SU-DHL-6 (cell line): Measurements from ENCODE around the gene PITPNC1.

ENCODE experiments used
- H2AFZ ChIP-seq: fragments of 200-600 bp; sonication (generic); 2 replicates; pipeline ENCODE4 v1.6.1; 2014; ENCODE audit warnings: low read depth, mild to moderate bottlenecking, moderate library complexity, mixed read lengths, antibody characterized with exemption, low read length; ENCODE audit not compliant: severe bottlenecking
- H3F3A ChIP-seq: fragments of 200-600 bp; shearing (Covaris generic); 2 replicates; pipeline ENCODE4 v1.6.0; 2016; ENCODE audit warnings: antibody characterized with exemption, mild to moderate bottlenecking; ENCODE audit not compliant: insufficient read depth
- H3K27ac ChIP-seq: fragments of 200-600 bp; sonication (generic); 2 replicates; pipeline ENCODE4 v1.5.1; 2016; ENCODE audit warnings: low read depth, mild to moderate bottlenecking, low read length, moderate library complexity, mixed read lengths
- H3K27me3 ChIP-seq: fragments of 200-600 bp; sonication (generic), shearing (Covaris generic); 2 replicates; pipeline ENCODE4 v1.6.0; 2014; ENCODE audit warnings: mild to moderate bottlenecking, low read length
- H3K36me3 ChIP-seq: fragments of 200-600 bp; sonication (generic); 2 replicates; pipeline ENCODE4 v1.6.1; 2014; ENCODE audit warnings: mild to moderate bottlenecking, low read length, mixed read lengths
- H3K4me2 ChIP-seq: fragments of 300-600, 200-600 bp; shearing (Covaris generic), sonication (generic); 2 replicates; pipeline ENCODE4 v1.6.0; 2014; ENCODE audit warnings: low read length, low read depth, mild to moderate bottlenecking; ENCODE audit not compliant: poor library complexity, severe bottlenecking
- H3K4me3 ChIP-seq: fragments of 200-600 bp; sonication (generic); 2 replicates; pipeline ENCODE4 v1.5.1; 2014; ENCODE audit warnings: antibody characterized with exemption, low read length, mild to moderate bottlenecking, mixed read lengths; ENCODE audit not compliant: insufficient read depth, poor library complexity, severe bottlenecking
- H3K79me2 ChIP-seq: fragments of 200-600 bp; sonication (generic); 2 replicates; pipeline ENCODE4 v1.6.1; 2014; ENCODE audit warnings: mild to moderate bottlenecking, low read length, moderate library complexity; ENCODE audit not compliant: insufficient read depth
- H3K9ac ChIP-seq: fragments of 200-600 bp; sonication (generic); 2 replicates; pipeline ENCODE4 v1.7.0; 2014; ENCODE audit warnings: mild to moderate bottlenecking, low read length
- H3K9me2 ChIP-seq: fragments of 200-600 bp; sonication (generic); replicated peaks from 2 replicates; pipeline ENCODE4 v1.6.1; 2014; ENCODE audit warnings: low read length; ENCODE audit not compliant: insufficient read depth
- H3K9me3 ChIP-seq: fragments of 200-600 bp; sonication (generic); 2 replicates; pipeline ENCODE4 v1.6.1; 2014; ENCODE audit warnings: low read length, mixed read lengths; ENCODE audit not compliant: insufficient read depth
- H4K20me1 ChIP-seq: fragments of 200-600 bp; sonication (generic); 2 replicates; pipeline ENCODE4 v1.6.1; 2014; ENCODE audit warnings: low read depth, mild to moderate bottlenecking, antibody characterized with exemption, low read length, moderate library complexity, mixed read lengths
- CTCF ChIP-seq: fragments of 200-600 bp; sonication (generic); IDR thresholded peaks from one replicate; pipeline ENCODE4 v1.5.1; 2017; ENCODE audit warnings: antibody characterized with exemption, mild to moderate bottlenecking, low read length, moderate library complexity; ENCODE audit not compliant: insufficient read depth, poor library complexity, severe bottlenecking
- EZH2phosphoT487 ChIP-seq: fragments of 200-600 bp; sonication (generic), shearing (Covaris generic); conservative IDR thresholded peaks from 2 replicates; pipeline ENCODE4 v1.6.1; 2018; ENCODE audit warnings: mild to moderate bottlenecking, antibody characterized with exemption, low read length, moderate library complexity, mixed read lengths

PITPNC1 gene

GRCh38 chr17:67438667-67439066 lies 61.6 kb downstream of the PITPNC1 start:
- Histone ChIP-seq H3K27me3 (no peaks in the 10 kb centered on the region), H3K79me2 (no peaks in the 10 kb centered on the region), H4K20me1 (no peaks in the 10 kb centered on the region), H3K9me3 (no peaks in the 10 kb centered on the region), H3K4me2 (no peak overlapping the region), H3K27ac (no peak overlapping the region), H3K4me3 (no peak overlapping the region), H3K9ac (no peak overlapping the region), H3K9me2 (no peaks in the 10 kb centered on the region), H3F3A (no peaks in the 10 kb centered on the region), H2AFZ (no peak overlapping the region), H3K36me3 (no peaks in the 10 kb centered on the region)
- TF ChIP-seq EZH2phosphoT487 (no peak), CTCF (no peak)

GRCh38 chr17:67439269-67439668 lies 62.2 kb downstream of the PITPNC1 start:
- Histone ChIP-seq H3K9me3 (no peaks in the 10 kb centered on the region), H3K27me3 (no peaks in the 10 kb centered on the region), H2AFZ (no peak overlapping the region), H3K9me2 (no peaks in the 10 kb centered on the region), H3K27ac (no peak overlapping the region), H3K4me3 (no peak overlapping the region), H3F3A (no peaks in the 10 kb centered on the region), H3K4me2 (no peak overlapping the region), H3K79me2 (no peaks in the 10 kb centered on the region), H3K36me3 (no peaks in the 10 kb centered on the region), H3K9ac (no peak overlapping the region), H4K20me1 (no peaks in the 10 kb centered on the region)
- no peak for TF ChIP-seq EZH2phosphoT487
- TF ChIP-seq CTCF = no peak

GRCh38 chr17:67440277-67441051 lies 63.4 kb downstream of the PITPNC1 start:
- H3K9ac ChIP-seq = no peak overlapping the region
- no peaks in the 10 kb centered on the region for H3K79me2 ChIP-seq
- H4K20me1 ChIP-seq = no peaks in the 10 kb centered on the region
- H3F3A ChIP-seq = no peaks in the 10 kb centered on the region
- no peak overlapping the region for H2AFZ ChIP-seq
- no peaks in the 10 kb centered on the region for H3K36me3 ChIP-seq
- H3K9me3 ChIP-seq = no peaks in the 10 kb centered on the region
- no peak overlapping the region for H3K4me2 ChIP-seq
- no peak overlapping the region for H3K4me3 ChIP-seq
- TF ChIP-seq EZH2phosphoT487 = no peak
- no peak for TF ChIP-seq CTCF
- no peak overlapping the region for H3K27ac ChIP-seq
- H3K27me3 ChIP-seq = no peaks in the 10 kb centered on the region
- H3K9me2 ChIP-seq = no peaks in the 10 kb centered on the region
